CD4-positive, alpha-beta T cell treated with Interleukin-17A for 4 hours (primary cell): ENCODE results near the gene FKBP8.
"Not testable (repeated sequence)": the region's sequence is repeated elsewhere in the genome, so short reads cannot be mapped to it uniquely, and the experiment has no call there.

Source experiments
- DNase-seq: peaks from one replicate; pipeline ENCODE4 v3.0.0-alpha.2; 2020; ENCODE audit warnings: mixed read lengths

The FKBP8 gene

GRCh38 chr19:18542941-18543813, at the start of gene FKBP8:
TSS of gene FKBP8 (minus strand) at chr19:18543573. CDS start at chr19:18541970, 1,603 bp downstream.
- DNase-seq: peak; percentile 98

GRCh38 chr19:18592732-18593131, 49.4 kb upstream of the FKBP8 start:
- DNase-seq: not testable (repeated sequence)

- no peak for DNase-seq
Measured at GRCh38 chr19:18591735-18592385, 48.5 kb upstream of the FKBP8 start.

- DNase-seq: peak; percentile 53
Measured at GRCh38 chr19:18590273-18591272, 47.2 kb upstream of the FKBP8 start.

GRCh38 chr19:18589380-18590272, 46.3 kb upstream of the FKBP8 start:
- DNase-seq: peak; percentile 72

GRCh38 chr19:18588611-18589379, 45.4 kb upstream of the FKBP8 start, which contains the start of gene REX1BD:
TSS of gene REX1BD (plus strand) at chr19:18588798. CDS start at chr19:18588802, 4 bp downstream.
- DNase-seq: peak; percentile 93

GRCh38 chr19:18587962-18588610, 44.7 kb upstream of the FKBP8 start:
- no peak for DNase-seq

- DNase-seq: no peak
Measured at GRCh38 chr19:18587561-18587960, 44.2 kb upstream of the FKBP8 start.

GRCh38 chr19:18586306-18586705, 42.9 kb upstream of the FKBP8 start:
- DNase-seq: no peak

- DNase-seq: no peak
Measured at GRCh38 chr19:18580311-18580710, 36.9 kb upstream of the FKBP8 start.

GRCh38 chr19:18577365-18577914, 34.1 kb upstream of the FKBP8 start:
- DNase-seq: no peak

- DNase-seq: no peak
Measured at GRCh38 chr19:18576383-18576782, 33.0 kb upstream of the FKBP8 start.

GRCh38 chr19:18574691-18575291, 31.4 kb upstream of the FKBP8 start:
- no peak for DNase-seq

GRCh38 chr19:18571564-18572344, 28.4 kb upstream of the FKBP8 start, which contains the start of gene UBA52:
TSS of gene UBA52 (plus strand) at chr19:18571857. CDS start at chr19:18573301, 1,444 bp downstream.
- peak; percentile 99 for DNase-seq

- no peak for DNase-seq
Measured at GRCh38 chr19:18568367-18568766, 25.0 kb upstream of the FKBP8 start.

- no peak for DNase-seq
Measured at GRCh38 chr19:18566953-18567352, 23.6 kb upstream of the FKBP8 start.

- no peak for DNase-seq
Measured at GRCh38 chr19:18562086-18562485, 18.7 kb upstream of the FKBP8 start.

- DNase-seq: no peak
Measured at GRCh38 chr19:18559685-18560084, 16.3 kb upstream of the FKBP8 start.

GRCh38 chr19:18558604-18559003, 15.2 kb upstream of the FKBP8 start:
- no peak for DNase-seq
